Kidney (tissue), 14 donors: ENCODE results near the gene TEAD3. TPM values are rescaled to one million over a fixed set of nuclear protein-coding genes. Genes with fewer than 3 reads are reported as not detected.
A peak's percentile ranks its signal among the peaks of the same experiment; 100 is the strongest.

Experiments
- DNase-seq, 5 donors: peaks; one replicate each; pipeline ENCODE4 v3.0.0-alpha.2; 2013 to 2020
- FAIRE-seq: peaks from 2 replicates; lab custom pipeline; 2012; peaks lifted over from hg19 to GRCh38; lab: Jason Lieb, UNC
- H3K27ac ChIP-seq, 2 donors: one replicate each; pipeline ENCODE4 v1.7.0; 2013; ENCODE audit warnings: low read depth in 2 of 2, low read length in 2 of 2, inconsistent platforms in 1 of 2
- H3K27me3 ChIP-seq: one replicate; pipeline ENCODE4 v1.7.1; 2013; ENCODE audit warnings: low read length, inconsistent platforms; ENCODE audit not compliant: control insufficient read depth, insufficient read depth
- H3K36me3 ChIP-seq, 3 donors: one replicate each; pipeline versions ENCODE4 v1.7.0 to v1.7.1; 2013; ENCODE audit warnings: low read length in 3 of 3, control low read depth in 1 of 3, inconsistent platforms in 1 of 3; ENCODE audit not compliant: insufficient read depth in 3 of 3, control insufficient read depth in 2 of 3
- H3K4me1 ChIP-seq, 3 donors: one replicate each; pipeline versions ENCODE4 v1.7.0 to v1.7.1; 2013; ENCODE audit warnings: low read length in 3 of 3, inconsistent platforms in 1 of 3, low read depth in 1 of 3; ENCODE audit not compliant: control insufficient read depth in 2 of 3, insufficient read depth in 2 of 3
- H3K4me3 ChIP-seq, 3 donors: one replicate each; pipeline versions ENCODE4 v1.7.0 to v1.8.1; 2013; ENCODE audit warnings: low read length in 3 of 3, control low read depth in 1 of 3, inconsistent platforms in 1 of 3
- H3K9ac ChIP-seq, 3 donors: one replicate each; pipeline versions ENCODE4 v1.7.0 to v1.7.1; 2013; ENCODE audit warnings: low read length in 3 of 3, control low read depth in 1 of 3, inconsistent platforms in 1 of 3
- H3K9me3 ChIP-seq, 3 donors: one replicate each; pipeline versions ENCODE4 v1.7.0 to v1.7.1; 2013; ENCODE audit warnings: low read length in 3 of 3, control low read depth in 1 of 3, inconsistent platforms in 1 of 3; ENCODE audit not compliant: control insufficient read depth in 2 of 3, insufficient read depth in 1 of 3
- intact Hi-C: fragments of 100-400 bp; cut with DNase I; formaldehyde crosslinking; loops from one replicate; pipeline ENCODE4 v1.11.1; 2022
- polyA plus RNA-seq: library from polyadenylated mRNA; stranded (reverse); fragments of 350-450 nt; fragmentation: Illumina TruSeq; extraction: RNeasy Lipid Tissue Mini Kit (QIAGEN cat#74804); gene quantifications from one replicate; pipeline ENCODE4 v1.2.3, GENCODE V29; 2014; ENCODE audit warnings: low read depth, low replicate concordance; ENCODE audit not compliant: insufficient read depth
- total RNA-seq: library from RNA; stranded (reverse); fragmentation: NEBNext Ultra II Directional; extraction: Animal tissue kit (Norgen Biotek cat#: 25700); gene quantifications from one replicate; pipeline ENCODE4 v1.2.1, GENCODE V29; 2021
- TF ChIP-seq, protein P1 (sequence below): IDR thresholded peaks from 3 replicates; pipeline ENCODE4 v1.5.1; 2012; ENCODE audit warnings: mild to moderate bottlenecking, moderate library complexity, borderline replicate concordance; ENCODE audit not compliant: insufficient read depth; ENCODE audit errors: extremely low read depth
- donor health status: control.
- donor health status: control.
- donor health status: control.
- donor health status: control.
- donor health status: control.
- donor health status: DM: yes; HTN: yes; CAD: no.
- donor health status: Normal renal cell carcinoma (clear cell type).

The TEAD3 gene
- total and polyA plus RNA-seq, 2 donors from 2014 or later, result 11.3 to 18.0 TPM

DNA sequence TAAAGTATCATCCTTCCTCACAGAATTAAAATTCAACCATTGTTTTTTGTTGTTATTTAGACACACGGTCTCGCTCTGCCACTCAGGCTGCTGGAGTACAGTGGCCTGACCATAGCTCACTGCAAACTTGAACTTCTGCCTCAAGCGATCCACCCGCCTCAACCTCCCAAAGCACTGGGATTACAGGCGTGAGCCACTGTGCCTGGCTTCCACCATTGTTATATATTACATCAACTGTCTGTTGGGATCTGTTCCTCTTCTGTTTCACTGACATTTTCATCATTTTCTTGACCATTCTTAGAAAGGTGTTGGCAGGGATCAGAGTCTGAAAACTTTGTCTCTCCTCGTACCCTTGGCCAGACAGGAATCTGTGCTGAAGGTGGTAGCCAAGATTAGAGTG, 37.1 kb upstream of the TEAD3 start:
- Histone ChIP-seq H3K27ac (no peak overlapping the region), H3K27me3 (no peaks in the 10 kb centered on the region), H3K9ac (no peak overlapping the region), H3K36me3 (no peaks in the 10 kb centered on the region), H3K4me3 (no peak overlapping the region), H3K9me3 (no peaks in the 10 kb centered on the region), H3K4me1 (no peaks in the 10 kb centered on the region)
- intact Hi-C loops, result no loop called here
- FAIRE-seq (no peak), DNase-seq (peak in 1 of 5 donors; percentile 16)
- TF ChIP-seq, protein P1, sequence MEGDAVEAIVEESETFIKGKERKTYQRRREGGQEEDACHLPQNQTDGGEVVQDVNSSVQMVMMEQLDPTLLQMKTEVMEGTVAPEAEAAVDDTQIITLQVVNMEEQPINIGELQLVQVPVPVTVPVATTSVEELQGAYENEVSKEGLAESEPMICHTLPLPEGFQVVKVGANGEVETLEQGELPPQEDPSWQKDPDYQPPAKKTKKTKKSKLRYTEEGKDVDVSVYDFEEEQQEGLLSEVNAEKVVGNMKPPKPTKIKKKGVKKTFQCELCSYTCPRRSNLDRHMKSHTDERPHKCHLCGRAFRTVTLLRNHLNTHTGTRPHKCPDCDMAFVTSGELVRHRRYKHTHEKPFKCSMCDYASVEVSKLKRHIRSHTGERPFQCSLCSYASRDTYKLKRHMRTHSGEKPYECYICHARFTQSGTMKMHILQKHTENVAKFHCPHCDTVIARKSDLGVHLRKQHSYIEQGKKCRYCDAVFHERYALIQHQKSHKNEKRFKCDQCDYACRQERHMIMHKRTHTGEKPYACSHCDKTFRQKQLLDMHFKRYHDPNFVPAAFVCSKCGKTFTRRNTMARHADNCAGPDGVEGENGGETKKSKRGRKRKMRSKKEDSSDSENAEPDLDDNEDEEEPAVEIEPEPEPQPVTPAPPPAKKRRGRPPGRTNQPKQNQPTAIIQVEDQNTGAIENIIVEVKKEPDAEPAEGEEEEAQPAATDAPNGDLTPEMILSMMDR, result no peak

DNA sequence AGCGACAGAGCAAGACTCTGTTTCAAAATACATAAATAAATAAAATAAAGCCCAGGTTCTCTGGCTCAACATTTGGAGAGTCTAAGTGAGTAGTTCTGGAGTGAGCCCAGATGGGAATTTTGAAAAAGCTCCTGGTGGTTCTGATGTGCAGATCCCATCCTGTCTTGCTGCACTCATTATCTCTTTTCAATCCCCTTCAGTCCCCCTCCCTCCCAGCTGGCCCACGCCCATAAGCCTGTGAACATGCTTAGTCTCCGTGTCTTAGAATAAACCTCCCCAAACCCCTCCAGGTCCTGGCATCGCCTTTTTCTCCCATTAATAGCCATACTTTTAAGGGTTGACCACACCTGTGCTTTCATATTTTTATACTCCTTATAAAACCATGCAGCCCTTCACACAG, 35.2 kb upstream of the TEAD3 start:
- intact Hi-C loops, result no loop called here
- Histone ChIP-seq H3K4me3 (no peak overlapping the region), H3K4me1 (no peaks in the 10 kb centered on the region), H3K27me3 (no peaks in the 10 kb centered on the region), H3K9ac (no peak overlapping the region), H3K27ac (no peak overlapping the region), H3K9me3 (no peaks in the 10 kb centered on the region), H3K36me3 (no peaks in the 10 kb centered on the region)
- no peak for DNase-seq
- TF ChIP-seq, protein P1, result no peak
- no peak for FAIRE-seq

DNA sequence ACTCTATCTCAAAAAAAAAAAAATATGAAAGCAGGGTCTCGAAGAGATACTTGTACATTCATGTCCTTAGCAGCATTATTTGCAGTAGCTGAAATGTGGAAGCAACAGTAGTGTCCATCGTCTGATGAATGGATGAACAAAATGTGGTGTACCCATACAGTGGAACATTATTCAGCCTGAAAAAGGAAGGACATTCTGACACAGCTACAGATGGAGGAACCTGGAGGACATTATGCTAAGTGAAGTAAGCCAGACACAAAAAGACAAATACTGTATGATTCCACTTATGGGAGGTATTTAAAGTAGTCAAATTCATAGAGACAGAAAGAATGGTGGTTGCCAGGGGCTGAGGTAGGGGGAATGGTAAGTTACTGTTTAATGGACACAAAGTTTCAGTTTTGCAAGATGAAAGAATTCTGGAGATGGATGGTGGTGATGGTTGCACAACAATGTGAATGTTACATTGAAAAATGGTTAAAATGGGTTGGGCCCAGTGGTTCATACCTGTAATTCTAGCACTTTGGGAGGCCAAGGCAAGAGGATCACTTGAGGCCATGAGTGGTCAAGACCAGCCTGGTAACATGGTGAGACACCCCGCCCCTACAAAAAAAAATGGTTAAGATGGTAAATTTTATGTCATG, 27.6 kb upstream of the TEAD3 start:
- TF ChIP-seq, protein P1, result no peak
- no peaks in the 10 kb centered on the region for H3K9me3 ChIP-seq
- no peaks in the 10 kb centered on the region for H3K36me3 ChIP-seq
- H3K4me1 ChIP-seq, result peaks cover 0 to 2% (median 0%) of the 10 kb centered on the region in 3 donors
- H3K27ac ChIP-seq, result no peak overlapping the region
- DNase-seq (no peak), FAIRE-seq (no peak)
- H3K4me3 ChIP-seq, result no peak overlapping the region
- no peaks in the 10 kb centered on the region for H3K27me3 ChIP-seq
- no peak overlapping the region for H3K9ac ChIP-seq
- intact Hi-C loops, result loop anchor here (5.0 kb wide), 1 partner anchor 213 kb away; the partner anchor contains the start of gene ARMC12
